H9 (cell line): ENCODE data around the gene PPCDC. TPM values are rescaled to one million over a fixed set of nuclear protein-coding genes. Genes with fewer than 3 reads are reported as not detected.

Experiments
- DNase-seq: peaks from one replicate; pipeline ENCODE4 v3.0.0-alpha.2; 2017
- H2AFZ ChIP-seq: one replicate; pipeline ENCODE4 v1.6.1; 2013; ENCODE audit warnings: mild to moderate bottlenecking, low read length, control low read depth, moderate library complexity
- H2AK5ac ChIP-seq: 2 replicates; pipeline ENCODE4 v1.6.1; 2013; ENCODE audit warnings: low read length, control low read depth, mixed read lengths; ENCODE audit not compliant: insufficient read length
- H2BK120ac ChIP-seq: one replicate; pipeline ENCODE4 v1.6.1; 2013; ENCODE audit warnings: low read depth, mild to moderate bottlenecking, low read length, control low read depth, inconsistent platforms; ENCODE audit not compliant: poor library complexity, severe bottlenecking
- H2BK12ac ChIP-seq: 2 replicates; pipeline ENCODE4 v1.6.1; 2013; ENCODE audit warnings: low read length, control low read depth, mixed read lengths, low read depth; ENCODE audit not compliant: insufficient read length
- H2BK15ac ChIP-seq: 2 replicates; pipeline ENCODE4 v1.6.1; 2013; ENCODE audit warnings: low read depth, low read length, control low read depth
- H2BK20ac ChIP-seq: one replicate; pipeline ENCODE4 v1.6.1; 2013; ENCODE audit warnings: low read depth, mild to moderate bottlenecking, low read length, control low read depth, inconsistent platforms; ENCODE audit not compliant: poor library complexity, severe bottlenecking
- H2BK5ac ChIP-seq: 2 replicates; pipeline ENCODE4 v1.6.1; 2013; ENCODE audit warnings: low read length, control low read depth, mixed read lengths; ENCODE audit not compliant: insufficient read length
- H3K14ac ChIP-seq: 2 replicates; pipeline ENCODE4 v1.6.1; 2013; ENCODE audit warnings: low read length, control low read depth; ENCODE audit not compliant: insufficient read depth
- H3K18ac ChIP-seq: 2 replicates; pipeline ENCODE4 v1.6.1; 2013; ENCODE audit warnings: low read depth, mild to moderate bottlenecking, mixed read lengths, low read length, control low read depth; ENCODE audit not compliant: insufficient read length
- H3K23ac ChIP-seq: 2 replicates; pipeline ENCODE4 v1.6.1; 2013; ENCODE audit warnings: low read length, control low read depth, mixed read lengths, low read depth; ENCODE audit not compliant: insufficient read length
- H3K23me2 ChIP-seq: 2 replicates; pipeline ENCODE4 v1.6.1; 2013; ENCODE audit warnings: low read depth, mild to moderate bottlenecking, mixed read lengths, low read length, control low read depth; ENCODE audit not compliant: insufficient read length, poor library complexity, severe bottlenecking
- H3K27ac ChIP-seq: 2 replicates; pipeline ENCODE4 v1.5.1; 2013; ENCODE audit warnings: low read length, control low read depth, mixed read lengths, low read depth; ENCODE audit not compliant: insufficient read length
- H3K27me3 ChIP-seq: 2 replicates; pipeline ENCODE4 v1.6.1; 2013; ENCODE audit warnings: low read length, control low read depth, inconsistent platforms; ENCODE audit not compliant: insufficient read depth
- H3K4ac ChIP-seq: 2 replicates; pipeline ENCODE4 v1.6.1; 2013; ENCODE audit warnings: low read depth, mild to moderate bottlenecking, control low read depth, inconsistent platforms, low read length, moderate library complexity
- H3K4me1 ChIP-seq: 2 replicates; pipeline ENCODE4 v1.6.1; 2013; ENCODE audit warnings: low read length, control low read depth, inconsistent platforms; ENCODE audit not compliant: insufficient read depth
- H3K4me2 ChIP-seq: 2 replicates; pipeline ENCODE4 v1.6.1; 2013; ENCODE audit warnings: low read length, control low read depth, mixed read lengths; ENCODE audit not compliant: insufficient read length, insufficient read depth
- H3K56ac ChIP-seq: 2 replicates; pipeline ENCODE4 v1.6.1; 2013; ENCODE audit warnings: low read depth, mild to moderate bottlenecking, mixed read lengths, low read length, control low read depth; ENCODE audit not compliant: insufficient read length
- H3K79me1 ChIP-seq: 2 replicates; pipeline ENCODE4 v1.6.1; 2013; ENCODE audit warnings: low read depth, mild to moderate bottlenecking, moderate library complexity, low read length, control low read depth, inconsistent platforms; ENCODE audit not compliant: insufficient read depth, poor library complexity, severe bottlenecking
- H3K79me2 ChIP-seq: 2 replicates; pipeline ENCODE4 v1.6.1; 2013; ENCODE audit warnings: low read length, control low read depth, inconsistent platforms; ENCODE audit not compliant: insufficient read depth
- H3K9ac ChIP-seq: 2 replicates; pipeline ENCODE4 v1.6.1; 2013; ENCODE audit warnings: low read length, control low read depth, mixed read lengths; ENCODE audit not compliant: insufficient read length; ENCODE audit errors: extremely low read depth
- H3K9me3 ChIP-seq: one replicate; pipeline ENCODE4 v1.6.1; 2013; ENCODE audit warnings: low read depth, low read length, inconsistent platforms; ENCODE audit not compliant: control insufficient read depth
- H3T11ph ChIP-seq: one replicate; pipeline ENCODE4 v1.6.1; 2013; ENCODE audit warnings: mild to moderate bottlenecking, low read length, control low read depth, inconsistent platforms
- H4K20me1 ChIP-seq: one replicate; pipeline ENCODE4 v1.6.1; 2013; ENCODE audit not compliant: control insufficient read depth, insufficient read length, insufficient read depth
- H4K5ac ChIP-seq: 2 replicates; pipeline ENCODE4 v1.6.1; 2013; ENCODE audit warnings: low read depth, mild to moderate bottlenecking, mixed read lengths, low read length, control low read depth; ENCODE audit not compliant: insufficient read length
- H4K8ac ChIP-seq: replicated peaks from 2 replicates; pipeline ENCODE4 v1.6.1; 2013; ENCODE audit warnings: low read length, control low read depth, mixed read lengths, low read depth; ENCODE audit not compliant: insufficient read length
- H4K91ac ChIP-seq: 2 replicates; pipeline ENCODE4 v1.6.1; 2013; ENCODE audit warnings: low read depth, mild to moderate bottlenecking, moderate library complexity, mixed read lengths, low read length, control low read depth; ENCODE audit not compliant: insufficient read length
- H3K27ac Mint-ChIP-seq, 3 experiments: 2 replicates in 2 of 3; 3 replicates in 1 of 3; pipeline ENCODE4 v1.8.0; 2020 to 2021; ENCODE audit warnings: mixed read lengths in 3 of 3, mild to moderate bottlenecking in 1 of 3, moderate library complexity in 1 of 3
- H3K27me3 Mint-ChIP-seq: 2 replicates; pipeline ENCODE4 v1.8.0; 2021; ENCODE audit warnings: low read depth, mild to moderate bottlenecking, moderate library complexity, mixed read lengths
- H3K36me3 Mint-ChIP-seq, 3 experiments: 2 replicates in 2 of 3; 3 replicates in 1 of 3; pipeline ENCODE4 v1.8.0; 2020 to 2021; ENCODE audit warnings: low read depth in 3 of 3, mixed read lengths in 3 of 3; ENCODE audit not compliant: insufficient read depth in 1 of 3
- H3K4me1 Mint-ChIP-seq, 2 experiments: 2 replicates each; pipeline ENCODE4 v1.8.0; 2020; ENCODE audit warnings: mixed read lengths in 2 of 2
- H3K4me3 Mint-ChIP-seq, 2 experiments: 2 replicates in 1 of 2; 3 replicates in 1 of 2; pipeline ENCODE4 v1.8.0; 2020 to 2021; ENCODE audit warnings: mild to moderate bottlenecking in 2 of 2, mixed read lengths in 2 of 2, moderate library complexity in 1 of 2
- H3K9me3 Mint-ChIP-seq, 2 experiments: 2 replicates in 1 of 2; 3 replicates in 1 of 2; pipeline ENCODE4 v1.8.0; 2020; ENCODE audit warnings: mild to moderate bottlenecking in 2 of 2, mixed read lengths in 2 of 2, moderate library complexity in 1 of 2
- CTCF ChIP-seq: fragments of 200-600 bp; sonication (generic); conservative IDR thresholded peaks from 3 replicates; pipeline ENCODE4 v1.8.0; 2021; ENCODE audit warnings: antibody characterized with exemption, mild to moderate bottlenecking
- WGBS: extraction: QIAGEN DNeasy Blood & Tissue Kit; methylation state at CpG from one replicate; pipeline ENCODE4 v1.1.7; 2013; ENCODE audit warnings: missing lambda C conversion rate, low lambda C conversion rate, mixed read lengths; ENCODE audit not compliant: insufficient read length; ENCODE audit errors: extremely low coverage; 5-methylcytosine and 5-hydroxymethylcytosine counted together
- total RNA-seq: library from RNA; stranded (reverse); gene quantifications from 2 replicates; pipeline ENCODE4 v1.2.1, GENCODE V29; 2021

The PPCDC gene
- total RNA-seq, 1 experiment from 2014 or later: 17.6 TPM

- H3K4me1 ChIP-seq: no peaks in the 10 kb centered on the region
- H3K4me2 ChIP-seq: no peak overlapping the region
- H3K27me3 ChIP-seq: no peaks in the 10 kb centered on the region
- no peaks in the 10 kb centered on the region for H3K9me3 ChIP-seq
- no peak overlapping the region for H3K4me3 Mint-ChIP-seq
- no peak overlapping the region for H2AK5ac ChIP-seq
- no peak overlapping the region for H4K8ac ChIP-seq
- H3K4me1 Mint-ChIP-seq: peaks cover 3 to 13% of the 10 kb centered on the region in 2 experiments
- H3K36me3 Mint-ChIP-seq: peaks cover 9 to 15% (median 11%) of the 10 kb centered on the region in 3 experiments; a peak in 6 of 7 replicates
- H2AFZ ChIP-seq: no peak overlapping the region
- H2BK12ac ChIP-seq: no peak overlapping the region
- no CpG with 5 or more reads among the region's 6 CpGs for WGBS
- no peak for DNase-seq
- no peak overlapping the region for H2BK20ac ChIP-seq
- H2BK5ac ChIP-seq: no peak overlapping the region
- H3K27me3 Mint-ChIP-seq: no peaks in the 10 kb centered on the region; the same call in 1 of the 2 replicates
- H3K14ac ChIP-seq: no peak overlapping the region
- no peak overlapping the region for H2BK15ac ChIP-seq
- no peaks in the 10 kb centered on the region for H3K79me1 ChIP-seq
- H3K4ac ChIP-seq: no peak overlapping the region
- H2BK120ac ChIP-seq: no peak overlapping the region
- no peak overlapping the region for H3T11ph ChIP-seq
- H4K91ac ChIP-seq: no peak overlapping the region
- no peak overlapping the region for H3K56ac ChIP-seq
- no peak overlapping the region for H3K18ac ChIP-seq
- H3K9ac ChIP-seq: no peak overlapping the region
- H3K23me2 ChIP-seq: no peaks in the 10 kb centered on the region
- H3K27ac ChIP-seq: no peak overlapping the region
- H4K5ac ChIP-seq: no peak overlapping the region
- H4K20me1 ChIP-seq: no peaks in the 10 kb centered on the region
- H3K27ac Mint-ChIP-seq: peak overlapping the region in 1 of 3 experiments; percentile 29; a peak in 2 of 7 replicates
- H3K9me3 Mint-ChIP-seq: no peaks in the 10 kb centered on the region
- H3K23ac ChIP-seq: no peak overlapping the region
- TF ChIP-seq CTCF: no peak
- H3K79me2 ChIP-seq: no peaks in the 10 kb centered on the region
Measured at GRCh38 chr15:75051191-75051608, 27.8 kb downstream of the PPCDC start.
